ENCODE data around the gene SUSD1.
A peak's percentile ranks its signal among the peaks of the same experiment; 100 is the strongest.

Gene SUSD1

DNA sequence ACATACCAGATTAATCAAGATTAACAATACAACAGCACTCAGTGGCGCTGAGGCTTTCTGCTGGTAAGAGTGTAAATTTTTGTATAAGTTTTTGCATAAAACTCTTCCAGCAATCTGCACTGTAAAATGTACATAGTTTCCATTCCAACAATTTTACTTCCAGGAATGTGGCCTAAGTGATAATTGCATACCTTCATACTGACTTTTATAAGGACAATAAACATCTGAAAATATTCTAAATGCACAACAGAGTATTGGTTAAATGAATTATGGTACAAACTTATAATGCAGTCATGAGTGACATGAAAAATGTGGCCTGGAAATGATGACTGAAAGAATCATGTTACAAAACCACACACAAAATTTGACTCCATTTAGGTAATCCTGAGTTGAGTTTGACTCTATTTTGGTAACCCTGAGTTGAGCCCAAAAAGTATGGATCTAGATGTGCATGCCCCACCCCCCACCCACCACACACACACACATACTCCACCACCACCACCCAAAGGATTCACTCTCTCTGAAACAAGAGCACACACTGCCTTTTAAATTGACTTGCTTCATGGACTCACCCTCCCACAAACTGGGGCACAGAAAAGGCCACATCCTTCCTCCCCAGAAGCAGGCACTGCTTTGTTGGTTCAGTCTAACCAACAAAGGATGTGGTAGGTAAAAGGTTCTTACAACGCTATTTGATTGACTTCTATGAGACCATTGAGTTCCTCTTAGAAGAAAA lies 137.6 kb downstream of the SUSD1 start:
- TF ChIP-seq, protein P1, sequence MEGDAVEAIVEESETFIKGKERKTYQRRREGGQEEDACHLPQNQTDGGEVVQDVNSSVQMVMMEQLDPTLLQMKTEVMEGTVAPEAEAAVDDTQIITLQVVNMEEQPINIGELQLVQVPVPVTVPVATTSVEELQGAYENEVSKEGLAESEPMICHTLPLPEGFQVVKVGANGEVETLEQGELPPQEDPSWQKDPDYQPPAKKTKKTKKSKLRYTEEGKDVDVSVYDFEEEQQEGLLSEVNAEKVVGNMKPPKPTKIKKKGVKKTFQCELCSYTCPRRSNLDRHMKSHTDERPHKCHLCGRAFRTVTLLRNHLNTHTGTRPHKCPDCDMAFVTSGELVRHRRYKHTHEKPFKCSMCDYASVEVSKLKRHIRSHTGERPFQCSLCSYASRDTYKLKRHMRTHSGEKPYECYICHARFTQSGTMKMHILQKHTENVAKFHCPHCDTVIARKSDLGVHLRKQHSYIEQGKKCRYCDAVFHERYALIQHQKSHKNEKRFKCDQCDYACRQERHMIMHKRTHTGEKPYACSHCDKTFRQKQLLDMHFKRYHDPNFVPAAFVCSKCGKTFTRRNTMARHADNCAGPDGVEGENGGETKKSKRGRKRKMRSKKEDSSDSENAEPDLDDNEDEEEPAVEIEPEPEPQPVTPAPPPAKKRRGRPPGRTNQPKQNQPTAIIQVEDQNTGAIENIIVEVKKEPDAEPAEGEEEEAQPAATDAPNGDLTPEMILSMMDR (IDR thresholded peaks at IDR 0.05; ENCODE audit: low read length, missing control alignments) = no peak
- no peak overlapping the region for H3K4me3 ChIP-seq (replicated peaks; ENCODE audit: low read depth, low read length)
- DNase-seq (ENCODE audit: low read depth) = peak; percentile 55

DNA sequence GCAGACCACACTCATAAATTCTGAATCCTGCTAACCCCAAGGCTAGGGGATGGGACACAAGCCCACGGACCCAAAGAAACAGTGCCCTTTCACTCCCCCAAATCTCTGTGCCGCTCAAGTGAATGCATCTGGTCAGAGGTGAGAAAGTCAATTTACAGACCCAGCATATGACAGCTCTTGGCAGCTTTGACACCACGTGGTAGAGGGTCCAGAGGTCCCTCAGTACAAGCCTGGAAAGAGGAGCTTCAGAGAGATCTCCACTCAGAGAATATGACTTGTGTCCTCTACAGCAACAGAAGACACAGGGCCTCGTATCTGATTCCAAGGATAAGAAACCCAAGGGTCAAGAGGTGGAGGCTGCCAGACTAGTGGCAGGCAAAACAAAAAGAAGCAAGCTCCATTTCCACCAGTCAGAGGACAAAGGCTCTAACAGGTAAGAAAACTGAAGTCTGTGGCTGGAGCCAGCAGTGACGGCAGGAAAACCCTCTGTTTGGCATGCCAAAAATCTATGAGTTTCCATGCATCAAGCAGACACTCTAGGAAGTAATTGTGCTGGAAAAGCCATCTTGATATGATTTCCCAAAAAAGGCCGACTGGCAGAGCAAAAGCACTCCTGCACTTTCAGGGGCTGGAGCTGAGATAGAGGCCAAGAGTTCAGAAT lies 139.8 kb downstream of the SUSD1 start:
- TF ChIP-seq, protein P1 (IDR thresholded peaks at IDR 0.05; ENCODE audit: low read length, missing control alignments) = no peak

DNA sequence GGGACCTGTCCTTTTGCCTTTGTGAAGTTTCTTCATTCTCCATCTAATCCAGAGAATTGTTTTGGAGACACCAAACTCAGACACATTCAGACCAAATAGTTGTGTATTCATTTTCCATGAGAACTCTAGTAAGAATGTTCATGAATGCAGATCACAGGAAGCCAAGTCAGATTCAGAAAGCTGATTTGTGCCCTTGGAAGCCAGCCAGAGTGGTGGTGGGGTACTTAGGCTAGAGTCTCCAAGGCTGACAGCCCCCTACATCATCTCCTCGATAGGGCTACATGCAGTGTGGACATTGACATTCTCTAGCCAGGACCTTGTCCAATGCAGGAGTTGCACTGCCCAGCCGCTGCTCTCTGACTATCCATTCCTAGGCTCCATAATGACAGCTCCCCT lies 140.9 kb downstream of the SUSD1 start:
- no peak for DNase-seq (ENCODE audit: low read depth)

More for the DNA sequence above, 139.8 kb downstream of the SUSD1 start:
- H3K4me3 ChIP-seq (replicated peaks; ENCODE audit: low read depth, low read length) = no peak overlapping the region
- DNase-seq (ENCODE audit: low read depth) = no peak

DNA sequence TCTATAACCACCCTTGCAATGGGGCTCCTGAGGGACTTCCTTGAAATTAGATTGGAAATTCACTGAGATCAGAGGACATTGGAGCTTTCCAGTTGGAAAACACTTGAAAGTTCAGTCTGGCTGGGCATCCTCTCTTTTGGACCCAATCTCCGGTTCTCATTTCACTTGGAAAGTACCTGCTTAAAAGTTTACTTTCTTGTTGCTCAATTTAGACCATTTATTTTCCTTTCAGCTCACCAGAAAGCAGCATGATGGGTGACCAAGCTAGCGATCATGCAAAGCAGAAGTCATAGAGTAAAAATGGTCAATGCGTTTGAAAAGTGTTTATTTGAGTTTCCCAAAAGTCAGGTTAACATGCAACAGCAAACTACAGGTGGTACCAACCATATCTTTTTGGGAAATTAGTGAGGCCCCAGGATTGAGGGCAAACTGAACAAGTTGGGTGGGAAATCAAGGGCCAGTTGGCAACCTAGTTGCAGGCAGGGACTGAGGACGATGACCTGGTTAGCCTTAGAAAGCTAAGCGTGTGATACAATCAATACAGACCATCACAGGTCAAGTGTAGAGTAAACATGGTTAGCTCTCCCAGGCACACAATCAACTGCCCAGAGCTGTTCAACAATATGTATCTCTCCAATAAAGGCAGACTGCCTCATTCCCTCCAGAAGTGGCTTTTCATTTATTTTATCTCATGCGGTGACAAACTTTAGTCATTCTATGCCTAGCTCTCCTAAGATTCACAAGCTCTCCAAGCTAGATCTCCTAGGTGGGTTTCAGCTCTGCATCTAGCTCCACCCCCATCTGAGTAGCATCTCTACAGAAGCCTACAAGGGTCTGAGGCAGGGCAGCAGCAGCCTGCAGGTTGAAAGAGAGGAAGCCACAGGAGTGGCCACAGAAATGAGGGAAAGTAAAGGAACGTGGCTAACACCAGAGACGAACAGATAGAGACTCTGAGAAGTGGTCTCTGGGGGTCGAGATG lies 141.6 kb downstream of the SUSD1 start:
- no peak for DNase-seq (ENCODE audit: low read depth)
- TF ChIP-seq, protein P1 (IDR thresholded peaks at IDR 0.05; ENCODE audit: low read length, missing control alignments) = no peak
- no peak overlapping the region for H3K4me3 ChIP-seq (replicated peaks; ENCODE audit: low read depth, low read length)

More for the DNA sequence above, 140.9 kb downstream of the SUSD1 start:
- no peak overlapping the region for H3K4me3 ChIP-seq (replicated peaks; ENCODE audit: low read depth, low read length)
- TF ChIP-seq, protein P1 (IDR thresholded peaks at IDR 0.05; ENCODE audit: low read length, missing control alignments) = no peak

DNA sequence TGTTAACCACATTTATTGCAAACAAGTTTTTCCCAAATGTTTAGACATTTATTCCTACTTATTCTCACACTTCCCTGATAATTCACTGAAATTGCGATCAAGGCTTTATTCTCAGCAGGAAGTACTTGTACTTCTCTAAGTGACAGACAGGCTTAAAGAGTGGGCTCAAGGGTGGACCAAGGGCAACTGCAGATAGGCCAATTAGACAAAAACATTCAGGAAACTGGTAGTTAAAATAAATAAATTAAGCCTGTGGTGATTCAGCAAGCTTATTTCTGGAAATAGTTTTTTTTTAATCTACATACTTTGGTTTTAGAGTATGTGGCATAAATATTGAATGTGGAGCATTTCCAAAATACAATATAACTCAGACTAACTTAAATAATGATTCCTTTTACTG lies 142.4 kb downstream of the SUSD1 start:
- DNase-seq (ENCODE audit: low read depth) = no peak
- TF ChIP-seq, protein P1 (IDR thresholded peaks at IDR 0.05; ENCODE audit: low read length, missing control alignments) = no peak
- no peak overlapping the region for H3K4me3 ChIP-seq (replicated peaks; ENCODE audit: low read depth, low read length)

DNA sequence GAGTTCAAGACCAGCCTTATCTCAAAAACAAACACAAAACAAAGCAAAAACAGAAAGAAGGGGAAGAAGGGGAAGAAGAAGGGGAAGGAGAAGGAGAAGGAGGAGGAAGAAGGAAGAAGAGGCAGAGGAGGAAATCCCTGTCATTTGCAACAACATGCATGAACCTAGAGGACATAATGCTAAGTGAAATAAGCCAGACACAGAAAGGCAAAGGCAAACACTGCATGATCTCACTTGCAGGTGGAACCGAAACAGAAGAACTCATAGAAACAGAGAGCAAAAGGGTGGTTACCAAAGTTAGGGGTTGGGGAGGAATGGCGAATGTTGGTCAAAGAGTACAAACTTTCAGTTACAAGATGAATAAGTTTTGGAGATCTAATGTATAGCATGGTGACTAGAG lies 143.1 kb downstream of the SUSD1 start:
- no peak for DNase-seq (ENCODE audit: low read depth)
- TF ChIP-seq, protein P1 (IDR thresholded peaks at IDR 0.05; ENCODE audit: low read length, missing control alignments) = no peak
- H3K4me3 ChIP-seq (replicated peaks; ENCODE audit: low read depth, low read length) = no peak overlapping the region
